SU-DHL-6 (cell line): ENCODE measurements around the gene TANGO2.

Experiments used
- H2AFZ ChIP-seq: fragments of 200-600 bp; sonication (generic); 2 replicates; pipeline ENCODE4 v1.6.1; 2014; ENCODE audit warnings: low read depth, mild to moderate bottlenecking, moderate library complexity, mixed read lengths, antibody characterized with exemption, low read length; ENCODE audit not compliant: severe bottlenecking
- H3F3A ChIP-seq: fragments of 200-600 bp; shearing (Covaris generic); 2 replicates; pipeline ENCODE4 v1.6.0; 2016; ENCODE audit warnings: antibody characterized with exemption, mild to moderate bottlenecking; ENCODE audit not compliant: insufficient read depth
- H3K27ac ChIP-seq: fragments of 200-600 bp; sonication (generic); 2 replicates; pipeline ENCODE4 v1.5.1; 2016; ENCODE audit warnings: low read depth, mild to moderate bottlenecking, low read length, moderate library complexity, mixed read lengths
- H3K27me3 ChIP-seq: fragments of 200-600 bp; sonication (generic), shearing (Covaris generic); 2 replicates; pipeline ENCODE4 v1.6.0; 2014; ENCODE audit warnings: mild to moderate bottlenecking, low read length
- H3K36me3 ChIP-seq: fragments of 200-600 bp; sonication (generic); 2 replicates; pipeline ENCODE4 v1.6.1; 2014; ENCODE audit warnings: mild to moderate bottlenecking, low read length, mixed read lengths
- H3K4me2 ChIP-seq: fragments of 300-600, 200-600 bp; shearing (Covaris generic), sonication (generic); 2 replicates; pipeline ENCODE4 v1.6.0; 2014; ENCODE audit warnings: low read length, low read depth, mild to moderate bottlenecking; ENCODE audit not compliant: poor library complexity, severe bottlenecking
- H3K4me3 ChIP-seq: fragments of 200-600 bp; sonication (generic); 2 replicates; pipeline ENCODE4 v1.5.1; 2014; ENCODE audit warnings: antibody characterized with exemption, low read length, mild to moderate bottlenecking, mixed read lengths; ENCODE audit not compliant: insufficient read depth, poor library complexity, severe bottlenecking
- H3K79me2 ChIP-seq: fragments of 200-600 bp; sonication (generic); 2 replicates; pipeline ENCODE4 v1.6.1; 2014; ENCODE audit warnings: mild to moderate bottlenecking, low read length, moderate library complexity; ENCODE audit not compliant: insufficient read depth
- H3K9ac ChIP-seq: fragments of 200-600 bp; sonication (generic); 2 replicates; pipeline ENCODE4 v1.7.0; 2014; ENCODE audit warnings: mild to moderate bottlenecking, low read length
- H3K9me2 ChIP-seq: fragments of 200-600 bp; sonication (generic); replicated peaks from 2 replicates; pipeline ENCODE4 v1.6.1; 2014; ENCODE audit warnings: low read length; ENCODE audit not compliant: insufficient read depth
- H3K9me3 ChIP-seq: fragments of 200-600 bp; sonication (generic); 2 replicates; pipeline ENCODE4 v1.6.1; 2014; ENCODE audit warnings: low read length, mixed read lengths; ENCODE audit not compliant: insufficient read depth
- H4K20me1 ChIP-seq: fragments of 200-600 bp; sonication (generic); 2 replicates; pipeline ENCODE4 v1.6.1; 2014; ENCODE audit warnings: low read depth, mild to moderate bottlenecking, antibody characterized with exemption, low read length, moderate library complexity, mixed read lengths
- EZH2phosphoT487 ChIP-seq: fragments of 200-600 bp; sonication (generic), shearing (Covaris generic); conservative IDR thresholded peaks from 2 replicates; pipeline ENCODE4 v1.6.1; 2018; ENCODE audit warnings: mild to moderate bottlenecking, antibody characterized with exemption, low read length, moderate library complexity, mixed read lengths
- TF ChIP-seq, protein P1 (sequence below): fragments of 200-600 bp; sonication (generic); IDR thresholded peaks from one replicate; pipeline ENCODE4 v1.5.1; 2017; ENCODE audit warnings: antibody characterized with exemption, mild to moderate bottlenecking, low read length, moderate library complexity; ENCODE audit not compliant: insufficient read depth, poor library complexity, severe bottlenecking

TANGO2 gene

DNA sequence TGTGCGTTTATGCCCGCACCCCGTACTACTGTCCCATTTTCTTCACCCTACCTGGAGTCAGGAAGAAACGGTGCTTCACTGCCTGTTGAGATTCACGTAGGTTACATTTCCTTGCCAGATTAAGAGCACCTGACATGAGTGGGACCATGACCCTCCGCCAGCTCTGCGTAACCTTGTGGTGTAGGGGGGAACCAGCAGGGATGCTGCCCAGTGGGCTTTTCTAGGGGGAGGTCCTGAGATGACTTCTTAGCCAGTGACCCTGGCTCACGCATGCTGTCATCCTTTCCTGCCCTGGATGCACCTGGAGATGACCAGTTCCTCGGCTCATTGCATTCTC is 3.3 kb upstream of the TANGO2 start:
- Histone ChIP-seq H3K27me3 (no peaks in the 10 kb centered on the region), H3K27ac (no peak overlapping the region), H3F3A (no peaks in the 10 kb centered on the region), H3K36me3 (no peaks in the 10 kb centered on the region), H3K4me2 (peak overlapping the region; percentile 83), H3K9me3 (no peaks in the 10 kb centered on the region), H2AFZ (no peak overlapping the region), H3K9ac (peak overlapping the region; percentile 56), H3K79me2 (peaks cover 9% of the 10 kb centered on the region; the same call in 1 of the 2 replicates), H3K9me2 (no peaks in the 10 kb centered on the region), H4K20me1 (no peaks in the 10 kb centered on the region), H3K4me3 (peak overlapping the region; percentile 59)
- TF ChIP-seq, protein P1, sequence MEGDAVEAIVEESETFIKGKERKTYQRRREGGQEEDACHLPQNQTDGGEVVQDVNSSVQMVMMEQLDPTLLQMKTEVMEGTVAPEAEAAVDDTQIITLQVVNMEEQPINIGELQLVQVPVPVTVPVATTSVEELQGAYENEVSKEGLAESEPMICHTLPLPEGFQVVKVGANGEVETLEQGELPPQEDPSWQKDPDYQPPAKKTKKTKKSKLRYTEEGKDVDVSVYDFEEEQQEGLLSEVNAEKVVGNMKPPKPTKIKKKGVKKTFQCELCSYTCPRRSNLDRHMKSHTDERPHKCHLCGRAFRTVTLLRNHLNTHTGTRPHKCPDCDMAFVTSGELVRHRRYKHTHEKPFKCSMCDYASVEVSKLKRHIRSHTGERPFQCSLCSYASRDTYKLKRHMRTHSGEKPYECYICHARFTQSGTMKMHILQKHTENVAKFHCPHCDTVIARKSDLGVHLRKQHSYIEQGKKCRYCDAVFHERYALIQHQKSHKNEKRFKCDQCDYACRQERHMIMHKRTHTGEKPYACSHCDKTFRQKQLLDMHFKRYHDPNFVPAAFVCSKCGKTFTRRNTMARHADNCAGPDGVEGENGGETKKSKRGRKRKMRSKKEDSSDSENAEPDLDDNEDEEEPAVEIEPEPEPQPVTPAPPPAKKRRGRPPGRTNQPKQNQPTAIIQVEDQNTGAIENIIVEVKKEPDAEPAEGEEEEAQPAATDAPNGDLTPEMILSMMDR = no peak
- no peak for TF ChIP-seq EZH2phosphoT487

- Histone ChIP-seq H3K36me3 (no peaks in the 10 kb centered on the region), H3K27ac (no peak overlapping the region), H3F3A (no peaks in the 10 kb centered on the region), H3K9me3 (no peaks in the 10 kb centered on the region), H3K27me3 (no peaks in the 10 kb centered on the region), H3K9me2 (no peaks in the 10 kb centered on the region), H4K20me1 (no peaks in the 10 kb centered on the region), H2AFZ (no peak overlapping the region), H3K4me3 (no peak overlapping the region), H3K79me2 (peaks cover 9% of the 10 kb centered on the region; the same call in 1 of the 2 replicates), H3K4me2 (no peak overlapping the region), H3K9ac (no peak overlapping the region)
- TF ChIP-seq, protein P1 = no peak
- no peak for TF ChIP-seq EZH2phosphoT487
Measured at GRCh38 chr22:20018001-20018400, 2.9 kb upstream of the TANGO2 start.

DNA sequence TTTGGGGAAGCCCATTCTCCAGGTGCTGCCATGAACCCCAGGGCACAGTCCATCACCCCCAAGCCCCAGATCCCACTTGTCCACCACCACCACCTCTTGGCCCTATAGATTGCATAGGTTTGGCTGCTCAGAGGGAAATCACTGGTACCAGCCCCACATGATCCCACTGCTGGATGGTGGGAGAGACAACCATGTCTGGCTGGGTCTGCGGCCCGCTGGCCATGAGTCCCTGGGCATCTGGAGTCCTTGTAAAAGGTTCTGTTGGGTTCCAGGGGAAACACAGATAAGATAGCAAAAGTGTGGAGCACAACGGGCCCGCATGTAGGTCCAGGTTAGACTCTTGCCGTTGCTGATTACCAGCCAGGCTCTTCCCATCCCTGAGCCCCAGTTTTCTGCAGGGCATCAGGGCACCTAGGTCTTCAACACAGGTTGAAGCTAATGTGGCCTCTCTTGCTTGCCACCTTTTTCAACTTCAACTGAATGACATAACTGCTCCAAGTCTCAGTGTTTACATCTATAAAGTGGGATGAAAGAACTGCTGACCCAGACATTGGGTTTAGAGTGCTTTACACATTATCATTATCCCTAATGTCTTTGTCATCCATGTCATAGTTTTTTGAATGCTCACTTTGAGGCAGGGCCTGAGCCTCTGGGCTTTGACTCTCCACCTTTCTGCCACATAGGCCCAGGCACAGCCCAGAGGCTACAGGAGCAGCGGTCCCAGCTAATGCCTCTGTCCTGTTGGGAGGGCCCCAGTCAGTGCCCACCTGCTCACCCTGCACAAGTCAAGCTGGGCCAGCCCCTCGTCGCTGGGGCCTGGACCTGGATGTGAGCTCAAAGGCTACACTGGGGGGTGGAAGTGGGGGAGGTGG is 1.0 kb upstream of the TANGO2 start:
- Histone ChIP-seq H3K27ac (no peak overlapping the region), H2AFZ (no peak overlapping the region), H4K20me1 (no peaks in the 10 kb centered on the region)

More for the DNA sequence above, 1.0 kb upstream of the TANGO2 start:
- Histone ChIP-seq H3K36me3 (no peaks in the 10 kb centered on the region), H3K79me2 (peaks cover 9% of the 10 kb centered on the region; the same call in 1 of the 2 replicates), H3K9ac (peak overlapping the region; percentile 85), H3K9me3 (no peaks in the 10 kb centered on the region), H3K27me3 (no peaks in the 10 kb centered on the region), H3K9me2 (no peaks in the 10 kb centered on the region), H3K4me3 (peak overlapping the region; percentile 55), H3F3A (no peaks in the 10 kb centered on the region), H3K4me2 (peak overlapping the region; percentile 72)
- TF ChIP-seq EZH2phosphoT487 = no peak
- TF ChIP-seq, protein P1 = no peak
